Suppressor macrophage treated with lipopolysaccharide for 1 hour (primary cell): ENCODE measurements around the gene NOL4L.

ENCODE experiments used
- DNase-seq, 3 donors: peaks; one replicate each; pipeline ENCODE4 v3.0.0-alpha.2; 2020 to 2022

The NOL4L gene

GRCh38 chr20:32482442-32483261, 102.5 kb downstream of the NOL4L start:
- DNase-seq: peak; percentile 86 to 94 (median 92)

- no peak for DNase-seq
These were observed 103.0 kb downstream of the NOL4L start for GRCh38 chr20:32482143-32482441.

- DNase-seq: peak; percentile 55 to 65 (median 56)
These were observed 103.6 kb downstream of the NOL4L start for GRCh38 chr20:32481311-32482142.

DNA sequence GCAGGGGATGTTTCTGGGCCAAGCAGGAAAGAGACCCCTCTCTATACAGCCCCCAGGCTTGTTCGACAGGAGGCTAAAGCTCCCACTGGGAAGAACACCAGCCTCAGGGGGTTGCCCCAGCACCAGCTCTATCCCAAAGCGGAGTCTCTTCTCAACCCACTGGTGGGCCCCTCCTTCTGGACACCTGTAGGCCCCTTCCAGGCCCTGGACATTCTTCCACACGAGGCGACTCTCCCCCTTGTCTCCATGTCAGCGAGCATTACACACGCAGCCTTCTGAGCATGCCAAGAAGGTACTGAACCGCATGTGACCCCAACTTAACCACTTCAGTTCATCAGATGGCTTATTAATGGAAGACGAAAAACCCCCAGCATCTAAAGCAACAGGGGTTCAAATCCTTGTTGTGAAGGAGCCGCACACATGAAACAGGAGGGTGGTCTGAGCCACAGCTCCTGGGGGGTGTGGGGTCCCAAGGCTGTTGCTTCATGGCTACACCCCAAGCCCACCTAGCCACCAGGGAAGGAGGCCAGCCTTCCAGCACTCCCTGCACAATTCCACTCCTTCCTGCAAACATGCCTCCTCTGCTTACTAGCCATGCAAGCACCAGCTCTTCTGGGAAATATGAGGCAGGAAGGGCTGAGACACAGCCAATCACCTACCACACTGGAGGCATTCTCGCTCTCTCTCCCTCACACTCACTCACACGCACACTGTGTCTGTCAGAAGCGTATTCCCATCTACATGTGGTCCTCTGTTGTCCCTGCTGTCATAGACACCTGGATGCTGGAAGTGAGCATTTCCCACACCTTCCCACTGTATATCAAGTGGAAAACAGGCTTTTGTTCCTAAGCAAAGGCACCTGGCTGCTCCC, 104.5 kb downstream of the NOL4L start:
- no peak for DNase-seq

DNA sequence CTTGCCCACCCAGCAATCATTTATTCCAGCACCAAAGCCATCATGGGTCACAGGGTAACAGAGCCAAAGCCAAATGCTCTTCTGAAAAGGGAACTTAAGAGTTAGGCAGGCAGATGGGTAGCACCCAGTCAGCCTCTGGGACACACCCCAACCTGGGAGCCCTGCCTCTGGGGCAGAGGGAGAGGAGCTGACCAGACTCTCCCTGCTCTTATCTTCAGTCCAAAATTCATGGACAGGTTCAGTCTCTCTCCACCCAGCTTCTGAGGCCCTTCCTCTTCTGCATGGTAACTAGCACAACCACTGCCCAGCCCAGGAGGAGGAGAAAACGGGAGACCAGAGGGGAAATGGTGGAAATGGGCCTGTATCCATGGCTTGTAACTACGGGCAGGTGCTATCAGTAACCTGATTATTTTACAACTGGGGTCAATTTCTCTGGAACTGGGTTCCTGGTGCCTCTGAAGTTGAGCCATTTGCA, 105.4 kb downstream of the NOL4L start:
- DNase-seq: peak in 1 of 3 donors; percentile 26

DNA sequence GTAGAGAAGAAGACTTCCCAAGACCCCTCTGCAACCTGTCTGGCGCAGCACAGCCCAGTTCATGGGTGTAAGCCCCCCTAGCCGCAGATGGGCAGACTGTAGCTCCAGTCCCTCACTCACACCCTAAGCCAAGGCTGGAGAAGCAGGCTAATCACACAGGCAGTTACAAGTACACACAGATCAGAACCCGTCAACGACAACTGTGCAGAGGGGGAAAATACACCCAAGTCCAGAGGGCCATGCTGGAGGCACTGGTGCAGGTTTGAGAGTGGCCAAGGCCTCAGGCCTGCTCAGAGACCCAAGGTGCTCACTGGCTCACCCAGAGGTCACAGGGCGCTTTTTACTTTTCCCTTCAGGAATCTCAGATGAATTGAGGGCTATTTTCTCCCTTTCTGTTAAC, 106.1 kb downstream of the NOL4L start:
- no peak for DNase-seq

DNA sequence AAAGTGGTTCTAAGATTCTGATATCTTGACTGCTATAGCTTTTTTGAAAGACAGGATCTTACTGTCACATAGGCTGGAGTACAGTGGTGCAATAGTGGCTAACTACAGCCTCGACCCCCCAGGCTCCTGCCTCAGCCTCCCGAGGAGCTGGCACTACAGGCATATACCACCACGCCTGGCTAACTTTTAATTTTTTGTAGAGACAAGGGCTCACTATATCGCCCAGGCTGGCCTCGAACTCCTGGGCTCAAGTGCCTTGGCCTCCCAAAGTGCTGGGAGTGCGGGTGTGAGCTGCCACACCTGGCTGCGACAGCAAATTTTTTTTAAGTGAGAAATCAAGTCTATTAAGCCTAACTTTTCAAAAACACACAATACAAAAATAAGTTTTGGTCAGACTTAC, 106.6 kb downstream of the NOL4L start:
- DNase-seq: no peak

DNA sequence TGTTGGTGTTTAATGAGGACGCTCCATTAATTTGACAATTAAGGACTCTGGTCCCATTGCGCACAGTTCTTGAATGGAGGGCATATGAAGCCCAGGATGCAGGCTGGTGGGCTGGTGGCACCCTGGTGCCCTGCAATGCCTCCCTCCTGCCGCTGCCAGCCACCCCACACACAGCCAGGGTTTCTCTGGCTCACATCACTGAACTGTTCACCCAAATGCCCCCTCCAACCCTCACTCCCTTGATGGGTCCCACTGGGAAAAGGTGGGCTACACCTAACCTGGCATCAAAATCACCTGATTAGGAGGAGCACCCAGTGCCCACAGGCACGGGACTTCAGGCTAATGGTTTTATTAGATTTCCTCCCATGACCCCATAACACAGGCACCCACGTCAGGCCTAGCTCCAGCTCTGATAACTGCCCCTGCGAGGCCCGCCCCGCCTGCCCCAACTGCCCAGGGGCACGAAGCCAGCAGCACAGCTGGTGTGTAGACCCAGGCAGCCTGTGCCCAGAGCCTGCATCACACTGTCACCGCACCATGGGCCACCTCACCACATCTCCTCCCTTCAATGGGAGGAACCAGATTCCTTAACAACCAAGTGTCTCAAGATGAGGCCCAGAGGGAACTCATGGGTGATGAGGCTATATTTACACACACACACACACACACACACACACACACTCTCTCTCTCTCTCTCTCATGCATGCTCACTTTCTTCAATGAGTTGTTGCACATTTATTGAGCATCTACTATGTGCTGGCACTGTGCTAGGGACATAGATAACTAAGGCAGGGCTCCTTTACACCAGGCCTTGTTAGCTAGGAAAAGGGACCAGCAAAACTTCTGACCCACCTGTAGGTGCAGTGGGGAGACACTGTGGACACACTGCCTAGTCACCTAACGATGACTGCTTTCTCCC, 107.3 kb downstream of the NOL4L start:
- no peak for DNase-seq

- DNase-seq: no peak
These were observed 108.2 kb downstream of the NOL4L start for GRCh38 chr20:32476684-32477593.

GRCh38 chr20:32474967-32475811, 109.9 kb downstream of the NOL4L start:
- peak; percentile 82 to 94 (median 83) for DNase-seq

DNA sequence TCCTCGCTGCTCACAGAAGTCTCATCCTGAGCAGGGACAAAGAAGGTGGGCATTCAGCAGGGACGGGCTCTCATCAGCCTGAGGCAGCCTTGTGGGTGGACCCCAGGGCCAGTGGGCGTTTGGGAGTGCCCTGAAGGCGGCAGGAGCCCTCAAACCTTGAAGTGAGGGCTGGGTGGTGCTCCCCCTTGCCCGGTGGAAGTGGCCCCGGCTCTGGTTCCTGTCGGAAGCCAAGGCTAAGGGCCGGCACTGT, 110.5 kb downstream of the NOL4L start:
- DNase-seq: no peak

DNA sequence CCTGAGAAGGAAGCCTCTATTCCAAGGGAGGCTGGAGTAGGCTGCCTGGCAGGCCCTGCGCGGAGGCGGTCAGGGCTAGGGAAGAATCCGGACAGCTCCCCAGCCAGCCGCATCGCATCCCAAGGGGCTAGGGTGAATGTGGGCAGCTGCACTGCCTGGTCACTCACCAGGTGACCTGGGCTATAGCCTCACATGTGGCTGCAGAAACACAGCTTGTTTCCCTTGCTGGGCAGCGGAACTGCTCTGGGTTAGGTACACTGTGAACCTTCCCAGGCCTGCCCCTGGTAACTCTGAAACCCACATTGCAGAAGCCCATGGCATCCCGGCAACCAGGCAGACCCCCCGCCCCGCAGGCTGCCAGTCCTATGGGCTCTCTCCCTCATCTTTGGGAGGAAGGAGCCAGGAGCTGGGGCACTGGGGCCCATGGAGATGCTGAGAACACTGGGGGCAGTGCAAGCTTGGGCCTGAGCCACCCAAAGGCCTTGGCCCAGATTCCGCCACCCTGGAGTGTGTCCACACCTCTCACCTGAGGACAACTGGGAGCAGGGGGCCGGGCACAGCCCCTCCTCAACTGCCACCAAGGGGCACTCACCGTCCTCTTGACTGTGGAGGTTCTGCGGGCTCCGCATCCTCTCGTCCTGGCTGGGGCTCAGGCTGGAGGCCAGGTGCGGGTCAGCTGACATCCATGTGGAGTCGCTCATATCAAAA, 111.0 kb downstream of the NOL4L start:
- no peak for DNase-seq

DNA sequence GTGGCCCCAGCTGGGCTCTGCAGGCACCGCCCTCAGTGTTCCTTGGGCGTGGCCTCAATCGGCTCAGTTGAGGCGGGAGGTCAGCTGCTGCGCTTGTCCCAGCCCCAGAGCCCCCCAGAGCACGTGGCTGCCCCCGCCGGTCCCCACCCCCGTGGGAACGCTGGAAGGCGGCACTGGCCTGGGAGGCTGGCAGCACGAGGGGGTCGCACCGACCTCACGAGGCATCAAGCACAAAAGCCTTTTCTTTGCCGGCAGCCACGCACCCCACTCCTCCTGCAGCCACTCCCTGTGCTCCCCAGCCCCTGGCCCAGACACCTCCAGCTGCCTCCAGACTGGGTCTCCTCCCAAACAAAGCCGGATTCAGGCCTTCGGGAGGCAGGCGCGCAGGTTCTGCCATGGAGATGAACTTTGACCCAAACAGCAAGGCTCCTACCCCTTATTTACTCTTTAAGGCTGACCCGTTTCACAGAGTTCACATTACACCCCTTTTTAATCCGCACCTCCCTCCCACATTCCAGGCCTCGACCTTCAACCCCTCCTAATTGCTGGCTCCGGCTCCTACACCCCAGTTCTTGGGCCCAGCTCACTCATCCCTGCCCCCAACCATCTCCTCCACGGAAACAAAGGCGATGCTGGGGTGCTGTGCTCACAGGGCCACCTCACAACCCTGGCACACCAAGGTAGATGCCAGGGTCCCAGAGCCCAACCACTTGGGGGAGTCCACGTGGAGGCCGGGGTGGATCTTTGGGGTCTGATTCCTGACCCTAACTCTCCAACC, 111.7 kb downstream of the NOL4L start:
- no peak for DNase-seq

DNA sequence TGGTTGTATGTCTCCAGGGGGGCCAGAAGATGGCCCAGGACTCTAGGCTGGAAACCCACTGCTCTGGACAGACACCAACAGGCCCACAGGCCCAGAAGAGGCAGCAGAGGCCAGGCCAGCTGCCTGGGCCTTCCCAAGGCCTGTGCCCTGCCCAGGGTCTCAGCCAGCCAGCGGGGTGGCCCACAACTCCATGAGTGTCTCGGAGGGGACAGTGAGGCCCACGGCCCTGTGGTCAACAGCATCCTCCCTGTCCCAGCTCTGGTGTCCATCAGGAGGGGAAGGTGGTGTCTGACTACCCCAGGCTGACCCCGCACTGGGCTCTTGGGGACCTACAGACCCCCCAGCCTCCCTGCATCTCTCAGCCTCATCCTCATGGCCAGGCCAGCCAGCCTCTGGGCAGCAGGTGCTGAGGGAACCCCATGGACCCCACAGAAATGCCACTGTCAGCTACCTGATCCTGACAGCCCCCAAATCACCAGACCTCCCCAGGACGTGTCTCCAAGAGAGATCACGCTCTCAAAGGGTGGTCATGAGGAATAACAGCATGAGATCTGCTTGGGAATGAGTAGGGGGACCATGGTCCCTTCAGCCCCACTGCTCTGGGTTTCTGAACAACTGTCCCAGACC, 112.4 kb downstream of the NOL4L start:
- DNase-seq: no peak

GRCh38 chr20:32470940-32471339, 114.2 kb downstream of the NOL4L start:
- DNase-seq: no peak

DNA sequence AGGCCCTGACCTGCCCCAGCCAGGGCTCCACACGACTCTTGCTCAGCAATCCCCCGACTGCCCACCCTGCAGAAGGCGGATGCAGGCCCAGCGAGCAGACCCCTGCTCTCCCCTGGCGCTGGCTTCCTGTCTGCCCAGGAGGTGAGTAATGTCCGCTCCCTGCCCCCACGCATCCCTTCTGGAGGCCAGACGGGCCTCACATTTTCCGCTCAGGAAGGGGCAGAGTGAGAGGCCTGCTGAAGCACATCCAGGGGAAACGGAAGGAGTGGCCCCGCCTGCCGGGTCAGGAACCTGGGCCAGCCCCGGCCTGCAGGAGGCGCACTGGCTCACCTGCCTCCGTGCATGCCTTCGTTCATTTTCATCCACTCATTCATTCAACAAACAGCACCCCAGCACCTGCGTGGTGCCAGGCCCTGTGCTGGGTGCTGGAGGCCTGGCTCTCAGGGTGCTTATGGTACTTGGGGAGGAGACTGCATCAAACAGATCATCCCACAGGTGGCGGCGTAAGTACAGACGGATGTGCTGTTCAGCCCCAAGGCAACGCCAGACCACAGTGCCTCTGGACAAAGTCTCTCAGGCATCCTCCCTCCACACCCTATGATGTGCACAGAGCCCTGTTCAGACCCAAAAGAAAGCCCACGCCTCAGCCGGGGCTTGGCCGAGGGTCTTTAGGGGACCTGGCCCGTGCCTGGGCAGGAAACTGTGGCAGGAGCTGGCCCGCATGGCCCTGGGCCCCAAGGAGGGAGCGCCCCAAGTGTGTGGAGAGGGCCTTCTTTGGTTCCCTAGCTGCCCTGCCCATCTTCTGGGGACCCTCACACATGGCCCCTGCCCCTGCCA, 114.9 kb downstream of the NOL4L start:
- peak; percentile 53 to 69 (median 58) for DNase-seq

- DNase-seq: no peak
These were observed 116.3 kb downstream of the NOL4L start for GRCh38 chr20:32468860-32469259.
